ENCODE data around the gene SUV39H1. TPM values are rescaled to one million over a fixed set of nuclear protein-coding genes. Genes with fewer than 3 reads are reported as not detected.

Gene SUV39H1
- polyA plus RNA-seq, 3 donors = 5.5 to 7.6 (median 6.0) TPM

- DNase-seq (ENCODE audit: extremely low read depth in 1 of 11, low read depth in 9 of 11, low spot score in 4 of 11) = no peak
Measured at GRCh38 chrX:48741834-48742233, 45.3 kb downstream of the SUV39H1 start.

GRCh38 chrX:48745222-48745621 lies 48.7 kb downstream of the SUV39H1 start:
- no peak for DNase-seq (ENCODE audit: extremely low read depth in 1 of 11, low read depth in 9 of 11, low spot score in 4 of 11)

- no peak for DNase-seq (ENCODE audit: extremely low read depth in 1 of 11, low read depth in 9 of 11, low spot score in 4 of 11)
Measured at GRCh38 chrX:48747415-48748016, 51.0 kb downstream of the SUV39H1 start.

GRCh38 chrX:48749182-48749581 lies 52.6 kb downstream of the SUV39H1 start:
- DNase-seq (ENCODE audit: extremely low read depth in 1 of 11, low read depth in 9 of 11, low spot score in 4 of 11) = no peak

- no peak for DNase-seq (ENCODE audit: extremely low read depth in 1 of 11, low read depth in 9 of 11, low spot score in 4 of 11)
Measured at GRCh38 chrX:48751343-48751742, 54.8 kb downstream of the SUV39H1 start.

GRCh38 chrX:48752498-48752897 lies 56.0 kb downstream of the SUV39H1 start:
- DNase-seq (ENCODE audit: extremely low read depth in 1 of 11, low read depth in 9 of 11, low spot score in 4 of 11) = no peak

- DNase-seq (ENCODE audit: extremely low read depth in 1 of 11, low read depth in 9 of 11, low spot score in 4 of 11) = no peak
Measured at GRCh38 chrX:48753708-48754228, 57.2 kb downstream of the SUV39H1 start.

- DNase-seq (ENCODE audit: extremely low read depth in 1 of 11, low read depth in 9 of 11, low spot score in 4 of 11) = no peak
Measured at GRCh38 chrX:48754238-48754637, 57.7 kb downstream of the SUV39H1 start.

Other genes starting within 250 kb of the SUV39H1 start
- gene SLC38A5, start 226.5 kb upstream of the SUV39H1 start, polyA plus RNA-seq (ENCODE audit: insufficient read length in 3 of 3) = 1 to 10 TPM; 3.6 to 6.6 (median 5.8) TPM
- 10 to 100 TPM; 38.9 to 40.9 (median 40.1) TPM for gene FTSJ1, start 220.5 kb upstream of the SUV39H1 start, polyA plus RNA-seq (ENCODE audit: insufficient read length in 3 of 3)
- 1 to 10 TPM; 6.3 to 8.4 (median 6.8) TPM for gene PORCN, start 187.7 kb upstream of the SUV39H1 start, polyA plus RNA-seq (ENCODE audit: insufficient read length in 3 of 3)
- gene EBP, start 174.9 kb upstream of the SUV39H1 start, polyA plus RNA-seq (ENCODE audit: insufficient read length in 3 of 3) = 10 to 100 TPM; 71.6 to 76.1 (median 75.9) TPM
- 10 to 100 TPM in 1 of 3 donors, 1 to 10 TPM in 2; 7.6 to 12.8 (median 9.5) TPM for gene TBC1D25, start 157.0 kb upstream of the SUV39H1 start, polyA plus RNA-seq (ENCODE audit: insufficient read length in 3 of 3)
- gene RBM3, start 122.2 kb upstream of the SUV39H1 start, polyA plus RNA-seq (ENCODE audit: insufficient read length in 3 of 3) = 100 to 1,000 TPM; 288 to 387 (median 312) TPM
- 100 to 1,000 TPM; 118 to 157 (median 145) TPM for gene WDR13, start 99.2 kb upstream of the SUV39H1 start, polyA plus RNA-seq (ENCODE audit: insufficient read length in 3 of 3)
- gene WAS, start 12.9 kb upstream of the SUV39H1 start, polyA plus RNA-seq (ENCODE audit: insufficient read length in 3 of 3) = 1 to 10 TPM; 3.0 to 5.5 (median 3.9) TPM
- gene GLOD5, start 65.0 kb downstream of the SUV39H1 start, polyA plus RNA-seq (ENCODE audit: insufficient read length in 3 of 3) = 1 to 10 TPM; 1.3 to 1.6 (median 1.4) TPM
- under 1 TPM; 0.45 to 0.76 (median 0.66) TPM for gene GATA1, start 89.9 kb downstream of the SUV39H1 start, polyA plus RNA-seq (ENCODE audit: insufficient read length in 3 of 3)
- 100 to 1,000 TPM; 162 to 223 (median 184) TPM for gene HDAC6, start 105.3 kb downstream of the SUV39H1 start, polyA plus RNA-seq (ENCODE audit: insufficient read length in 3 of 3)
- under 1 TPM; 0.16 to 0.18 (median 0.16) TPM for gene ERAS, start 129.8 kb downstream of the SUV39H1 start, polyA plus RNA-seq (ENCODE audit: insufficient read length in 3 of 3)
- gene PCSK1N, start 138.9 kb downstream of the SUV39H1 start, polyA plus RNA-seq (ENCODE audit: insufficient read length in 3 of 3) = 10 to 100 TPM in 2 of 3 donors, 1 to 10 TPM in 1; 3.9 to 28.1 (median 13.6) TPM
- 10 to 100 TPM; 33.6 to 46.5 (median 44.3) TPM for gene TIMM17B, start 201.0 kb downstream of the SUV39H1 start, polyA plus RNA-seq (ENCODE audit: insufficient read length in 3 of 3)
- gene PQBP1, start 201.2 kb downstream of the SUV39H1 start, polyA plus RNA-seq (ENCODE audit: insufficient read length in 3 of 3) = 10 to 100 TPM; 67.9 to 83.2 (median 78.8) TPM
- gene SLC35A2, start 214.9 kb downstream of the SUV39H1 start, polyA plus RNA-seq (ENCODE audit: insufficient read length in 3 of 3) = 10 to 100 TPM; 30.0 to 33.7 (median 33.6) TPM
- 1 to 10 TPM; 5.4 to 8.6 (median 7.5) TPM for gene PIM2, start 222.3 kb downstream of the SUV39H1 start, polyA plus RNA-seq (ENCODE audit: insufficient read length in 3 of 3)